Parathyroid adenoma (tissue), 2 donors: Measurements from ENCODE around the gene UBAP2.
A peak's percentile ranks its signal among the peaks of the same experiment; 100 is the strongest.

Experiments used
- H2AFZ ChIP-seq: fragments of 300-600 bp; sonication (generic); one replicate; pipeline ENCODE4 v1.7.0; 2017; ENCODE audit warnings: antibody characterized with exemption, mild to moderate bottlenecking
- H3K27ac ChIP-seq: fragments of 300-600 bp; sonication (generic); one replicate; pipeline ENCODE4 v1.7.0; 2017
- H3K27me3 ChIP-seq: fragments of 300-600 bp; sonication (generic); one replicate; pipeline ENCODE4 v1.7.0; 2017; ENCODE audit warnings: low read length; ENCODE audit not compliant: control insufficient read depth, insufficient read depth
- H3K36me3 ChIP-seq: fragments of 300-600 bp; sonication (generic); one replicate; pipeline ENCODE4 v1.7.0; 2017; ENCODE audit warnings: low read length; ENCODE audit not compliant: control insufficient read depth, insufficient read depth
- H3K4me1 ChIP-seq: fragments of 300-600 bp; sonication (generic); one replicate; pipeline ENCODE4 v1.7.0; 2017; ENCODE audit warnings: control low read depth
- H3K4me2 ChIP-seq: fragments of 300-600 bp; sonication (generic); one replicate; pipeline ENCODE4 v1.7.0; 2017; ENCODE audit warnings: low read length
- H3K4me3 ChIP-seq: fragments of 300-600 bp; sonication (generic); one replicate; pipeline ENCODE4 v1.7.0; 2017; ENCODE audit warnings: low read depth, low read length
- H3K79me2 ChIP-seq: fragments of 300-600 bp; sonication (generic); one replicate; pipeline ENCODE4 v1.7.0; 2017; ENCODE audit warnings: control low read depth
- H3K9ac ChIP-seq: fragments of 300-600 bp; sonication (generic); one replicate; pipeline ENCODE4 v1.7.0; 2017; ENCODE audit warnings: mild to moderate bottlenecking
- H3K9me3 ChIP-seq: fragments of 300-600 bp; sonication (generic); one replicate; pipeline ENCODE4 v1.7.0; 2017; ENCODE audit warnings: low read length; ENCODE audit not compliant: control insufficient read depth
- TF ChIP-seq, protein P1 (sequence below): fragments of 300-600 bp; sonication (generic); IDR thresholded peaks from one replicate; pipeline ENCODE4 v1.7.0; 2017; ENCODE audit warnings: antibody characterized with exemption, mild to moderate bottlenecking
- donor health status: primary hyperparathyroidism.

Gene UBAP2

DNA sequence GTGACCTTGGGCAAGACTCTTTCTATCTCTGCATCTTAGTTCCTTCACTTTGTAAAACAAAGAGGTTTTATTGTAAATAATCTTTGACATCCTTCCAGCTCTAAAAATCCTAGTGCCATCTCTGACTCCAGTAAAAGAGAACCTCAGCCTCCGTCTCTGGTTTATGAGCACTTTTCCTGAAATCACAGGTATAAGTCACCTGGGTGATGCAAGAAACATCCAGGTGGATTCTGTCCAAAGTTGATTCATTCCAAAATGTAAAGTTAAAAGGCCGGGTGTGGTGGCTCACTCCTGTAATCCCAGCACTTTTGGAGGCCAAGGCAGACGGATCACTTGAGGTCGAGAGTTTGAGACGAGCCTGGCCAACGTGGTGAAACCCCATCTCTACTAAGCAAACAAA, 21.1 kb upstream of the UBAP2 start:
- Histone ChIP-seq H3K79me2 (no peaks in the 10 kb centered on the region), H3K9me3 (no peaks in the 10 kb centered on the region), H3K4me3 (no peak overlapping the region), H3K27me3 (no peaks in the 10 kb centered on the region), H2AFZ (no peak overlapping the region), H3K9ac (no peak overlapping the region), H3K27ac (no peak overlapping the region), H3K4me2 (no peak overlapping the region), H3K4me1 (no peaks in the 10 kb centered on the region), H3K36me3 (no peaks in the 10 kb centered on the region)
- TF ChIP-seq, protein P1, sequence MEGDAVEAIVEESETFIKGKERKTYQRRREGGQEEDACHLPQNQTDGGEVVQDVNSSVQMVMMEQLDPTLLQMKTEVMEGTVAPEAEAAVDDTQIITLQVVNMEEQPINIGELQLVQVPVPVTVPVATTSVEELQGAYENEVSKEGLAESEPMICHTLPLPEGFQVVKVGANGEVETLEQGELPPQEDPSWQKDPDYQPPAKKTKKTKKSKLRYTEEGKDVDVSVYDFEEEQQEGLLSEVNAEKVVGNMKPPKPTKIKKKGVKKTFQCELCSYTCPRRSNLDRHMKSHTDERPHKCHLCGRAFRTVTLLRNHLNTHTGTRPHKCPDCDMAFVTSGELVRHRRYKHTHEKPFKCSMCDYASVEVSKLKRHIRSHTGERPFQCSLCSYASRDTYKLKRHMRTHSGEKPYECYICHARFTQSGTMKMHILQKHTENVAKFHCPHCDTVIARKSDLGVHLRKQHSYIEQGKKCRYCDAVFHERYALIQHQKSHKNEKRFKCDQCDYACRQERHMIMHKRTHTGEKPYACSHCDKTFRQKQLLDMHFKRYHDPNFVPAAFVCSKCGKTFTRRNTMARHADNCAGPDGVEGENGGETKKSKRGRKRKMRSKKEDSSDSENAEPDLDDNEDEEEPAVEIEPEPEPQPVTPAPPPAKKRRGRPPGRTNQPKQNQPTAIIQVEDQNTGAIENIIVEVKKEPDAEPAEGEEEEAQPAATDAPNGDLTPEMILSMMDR, result no peak

DNA sequence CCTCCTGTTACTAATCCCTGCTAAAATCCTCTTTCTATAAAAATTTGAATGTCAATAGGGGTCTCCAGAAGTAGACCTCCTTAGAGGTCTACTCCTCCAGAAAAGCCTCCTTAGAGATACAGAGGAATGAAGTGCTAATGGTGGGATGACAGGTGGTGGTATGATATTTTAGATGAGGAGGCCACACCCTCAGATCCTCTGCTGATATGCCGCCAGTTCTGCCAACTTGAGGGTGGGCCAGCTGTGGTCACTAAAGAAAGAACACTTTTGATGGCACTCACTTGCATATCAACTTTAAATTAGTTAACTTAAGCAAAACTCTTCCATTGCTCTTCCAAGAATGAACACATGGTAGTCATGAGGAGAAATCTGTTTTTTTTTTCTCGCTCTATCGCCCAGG, 16.9 kb upstream of the UBAP2 start:
- Histone ChIP-seq H3K4me3 (no peak overlapping the region), H3K36me3 (no peaks in the 10 kb centered on the region), H3K9me3 (no peaks in the 10 kb centered on the region), H2AFZ (no peak overlapping the region), H3K79me2 (no peaks in the 10 kb centered on the region), H3K4me2 (no peak overlapping the region), H3K9ac (no peak overlapping the region), H3K27me3 (no peaks in the 10 kb centered on the region), H3K4me1 (no peaks in the 10 kb centered on the region), H3K27ac (no peak overlapping the region)
- TF ChIP-seq, protein P1, result no peak

DNA sequence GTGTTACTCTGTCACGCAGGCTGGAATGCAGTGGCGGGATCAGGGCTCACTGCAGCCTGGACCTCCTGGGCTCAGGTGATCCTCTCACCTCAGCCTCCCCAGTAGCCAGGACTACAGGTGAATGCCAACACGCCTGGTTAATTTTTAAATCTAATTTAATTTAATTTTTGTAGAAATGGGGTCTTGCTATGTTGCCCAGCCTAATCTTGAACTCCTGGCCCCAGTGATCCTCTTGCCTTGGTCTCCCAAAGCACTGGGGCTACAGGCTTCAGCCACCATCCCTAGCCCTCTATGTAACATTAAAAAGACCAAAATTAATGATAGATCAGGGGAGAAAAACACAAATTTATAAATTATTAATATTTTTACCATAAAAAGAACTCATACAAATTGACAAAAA, 11.3 kb upstream of the UBAP2 start:
- Histone ChIP-seq H3K9ac (no peak overlapping the region), H3K4me1 (no peaks in the 10 kb centered on the region), H3K27ac (no peak overlapping the region), H2AFZ (no peak overlapping the region), H3K27me3 (no peaks in the 10 kb centered on the region), H3K4me3 (no peak overlapping the region), H3K79me2 (no peaks in the 10 kb centered on the region), H3K4me2 (no peak overlapping the region), H3K36me3 (no peaks in the 10 kb centered on the region), H3K9me3 (no peaks in the 10 kb centered on the region)
- TF ChIP-seq, protein P1, result no peak

DNA sequence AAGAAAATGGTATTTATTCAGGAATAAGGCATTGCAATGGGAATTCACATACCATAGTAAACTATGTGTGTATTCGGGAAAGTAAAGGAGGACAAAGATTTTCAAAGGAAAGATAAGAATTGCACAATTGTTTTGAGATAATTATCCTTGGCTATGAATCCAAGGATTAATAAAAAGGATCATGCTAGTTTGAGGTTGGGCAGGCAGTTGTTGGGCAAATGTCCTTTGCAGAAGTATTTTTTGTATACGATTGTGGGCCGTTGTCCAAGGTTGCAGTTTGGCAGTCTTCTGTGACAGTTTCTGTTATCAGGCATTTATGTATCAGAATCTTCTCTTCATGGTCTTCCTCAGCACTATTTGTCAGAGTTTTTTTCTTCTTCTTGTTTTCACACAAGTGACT, 10.6 kb upstream of the UBAP2 start:
- no peaks in the 10 kb centered on the region for H3K9me3 ChIP-seq
- no peak overlapping the region for H2AFZ ChIP-seq
- no peaks in the 10 kb centered on the region for H3K27me3 ChIP-seq
- H3K36me3 ChIP-seq, result no peaks in the 10 kb centered on the region
- TF ChIP-seq, protein P1, result no peak
- no peaks in the 10 kb centered on the region for H3K4me1 ChIP-seq
- H3K9ac ChIP-seq, result no peak overlapping the region
- H3K27ac ChIP-seq, result no peak overlapping the region
- H3K4me2 ChIP-seq, result no peak overlapping the region
- H3K4me3 ChIP-seq, result no peak overlapping the region
- H3K79me2 ChIP-seq, result no peaks in the 10 kb centered on the region

DNA sequence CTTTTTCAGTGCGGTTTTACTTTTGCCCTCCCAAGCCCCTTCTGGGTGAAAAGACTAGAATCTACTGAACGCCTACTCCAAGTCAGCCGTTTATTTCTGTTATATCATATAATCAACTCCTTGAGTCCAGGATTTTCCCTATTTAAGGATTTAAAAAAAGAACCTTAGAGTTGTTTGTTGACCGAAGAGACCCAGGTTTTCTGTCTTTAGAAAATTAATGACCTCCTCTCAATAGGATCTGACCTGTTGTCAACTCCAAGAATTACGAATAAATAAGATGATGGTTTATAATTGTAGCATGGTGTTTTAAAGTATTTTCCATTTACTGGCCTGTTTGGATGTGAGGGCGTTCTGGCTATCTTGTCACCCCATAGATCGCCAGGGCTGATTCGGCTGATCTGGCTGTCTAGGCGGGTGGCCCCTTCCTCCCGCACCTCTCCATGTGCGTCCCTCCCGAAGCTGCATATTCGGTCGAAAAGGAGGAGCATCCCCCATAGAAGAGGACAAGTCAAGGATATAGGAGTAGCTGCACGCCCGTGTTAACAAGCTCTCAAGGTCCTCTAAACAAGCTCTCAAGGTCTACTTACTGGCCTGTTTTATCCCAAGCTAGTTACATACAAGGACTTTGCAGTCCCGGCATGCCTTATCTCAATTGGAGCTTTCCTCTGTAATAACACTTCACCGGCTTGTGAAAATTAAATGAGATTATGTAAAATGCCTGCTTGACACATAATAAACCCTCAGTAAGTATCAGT, 1.1 kb upstream of the UBAP2 start:
- peak overlapping the region; percentile 96 for H3K27ac ChIP-seq
- no peak overlapping the region for H3K9ac ChIP-seq
- no peaks in the 10 kb centered on the region for H3K36me3 ChIP-seq
- H3K4me3 ChIP-seq, result peak overlapping the region; percentile 89
- TF ChIP-seq, protein P1, result no peak
- H3K9me3 ChIP-seq, result no peaks in the 10 kb centered on the region
- no peaks in the 10 kb centered on the region for H3K4me1 ChIP-seq
- H3K79me2 ChIP-seq, result peaks cover 3% of the 10 kb centered on the region
- H2AFZ ChIP-seq, result peak overlapping the region; percentile 96
- H3K4me2 ChIP-seq, result peak overlapping the region; percentile 98
- H3K27me3 ChIP-seq, result no peaks in the 10 kb centered on the region
